Astrocyte (in vitro differentiated cells and primary cell): ENCODE measurements around the gene ITGA2. TPM values are rescaled to one million over a fixed set of nuclear protein-coding genes. Genes with fewer than 3 reads are reported as not detected.

Source experiments
- DNase-seq: peaks from one replicate; pipeline ENCODE4 v3.0.0-alpha.2; 2010; ENCODE audit warnings: low read depth
- FAIRE-seq: peaks from 2 replicates; lab custom pipeline; 2011; peaks lifted over from hg19 to GRCh38; lab: Jason Lieb, UNC
- H2AFZ ChIP-seq: 2 replicates; pipeline ENCODE4 v1.6.0; 2012; ENCODE audit warnings: low read depth, low read length, inconsistent platforms
- H3K27ac ChIP-seq: 2 replicates; pipeline ENCODE4 v1.5.1; 2011; ENCODE audit warnings: low read depth, low read length, inconsistent platforms
- H3K27me3 ChIP-seq: 2 replicates; pipeline ENCODE4 v1.6.0; 2011; ENCODE audit warnings: low read length, inconsistent platforms; ENCODE audit not compliant: insufficient read depth
- H3K36me3 ChIP-seq: 2 replicates; pipeline ENCODE4 v1.5.1; 2011; ENCODE audit warnings: low read length, inconsistent platforms; ENCODE audit not compliant: insufficient read depth
- H3K4me1 ChIP-seq: 2 replicates; pipeline ENCODE4 v1.5.1; 2011; ENCODE audit warnings: low read length, inconsistent platforms; ENCODE audit not compliant: insufficient read depth
- H3K4me2 ChIP-seq: 2 replicates; pipeline ENCODE4 v1.6.0; 2012; ENCODE audit warnings: low read length, inconsistent platforms
- H3K4me3 ChIP-seq: 2 replicates; pipeline ENCODE4 v1.5.1; 2011; ENCODE audit warnings: low read depth, mild to moderate bottlenecking, low read length, inconsistent platforms; ENCODE audit not compliant: insufficient read depth
- H3K79me2 ChIP-seq: 2 replicates; pipeline ENCODE4 v1.6.0; 2012; ENCODE audit warnings: mild to moderate bottlenecking, low read length, inconsistent platforms; ENCODE audit not compliant: insufficient read depth
- H3K9ac ChIP-seq: 2 replicates; pipeline ENCODE4 v1.6.0; 2012; ENCODE audit warnings: mild to moderate bottlenecking, low read length, inconsistent platforms
- H3K9me3 ChIP-seq: 2 replicates; pipeline ENCODE4 v1.5.1; 2012; ENCODE audit warnings: low read depth, mild to moderate bottlenecking, low read length, inconsistent platforms; ENCODE audit not compliant: insufficient read depth
- H4K20me1 ChIP-seq: 2 replicates; pipeline ENCODE4 v1.6.0; 2012; ENCODE audit warnings: low read length, inconsistent platforms; ENCODE audit not compliant: insufficient read depth
- H3K27ac Mint-ChIP-seq: one replicate; pipeline ENCODE4 v1.8.0; 2021; ENCODE audit warnings: mild to moderate bottlenecking, mixed read lengths; ENCODE audit not compliant: unreplicated experiment
- H3K27me3 Mint-ChIP-seq: one replicate; pipeline ENCODE4 v1.8.0; 2021; ENCODE audit warnings: low read depth, mixed read lengths; ENCODE audit not compliant: unreplicated experiment
- H3K36me3 Mint-ChIP-seq: one replicate; pipeline ENCODE4 v1.8.0; 2021; ENCODE audit warnings: low read depth, mixed read lengths; ENCODE audit not compliant: unreplicated experiment
- H3K4me1 Mint-ChIP-seq: one replicate; pipeline ENCODE4 v1.8.0; 2021; ENCODE audit warnings: low read depth, mixed read lengths; ENCODE audit not compliant: unreplicated experiment
- H3K4me3 Mint-ChIP-seq: one replicate; pipeline ENCODE4 v1.8.0; 2021; ENCODE audit warnings: mild to moderate bottlenecking, moderate library complexity, mixed read lengths; ENCODE audit not compliant: unreplicated experiment
- H3K9me3 Mint-ChIP-seq: one replicate; pipeline ENCODE4 v1.8.0; 2021; ENCODE audit warnings: mild to moderate bottlenecking, mixed read lengths; ENCODE audit not compliant: unreplicated experiment
- CTCF ChIP-seq: IDR thresholded peaks from 2 replicates; pipeline ENCODE4 v1.5.1; 2011; ENCODE audit warnings: low read depth, mild to moderate bottlenecking, inconsistent platforms, low read length, moderate library complexity; ENCODE audit not compliant: insufficient read depth
- EZH2 ChIP-seq: IDR thresholded peaks from 2 replicates; pipeline ENCODE4 v1.6.1; 2012; ENCODE audit warnings: mild to moderate bottlenecking, low read length, inconsistent platforms; ENCODE audit not compliant: insufficient read depth
- total RNA-seq: library from RNA; stranded (reverse); gene quantifications from 2 replicates; pipeline ENCODE4 v1.2.1, GENCODE V29; 2021

Gene ITGA2
- total RNA-seq, 1 donor from 2014 or later = 35.9 TPM

- Histone ChIP-seq H3K27ac (peak overlapping the region; percentile 34), H3K4me1 (peaks cover 14% of the 10 kb centered on the region), H4K20me1 (no peaks in the 10 kb centered on the region), H3K9ac (peak overlapping the region; percentile 2), H2AFZ (no peak overlapping the region), H3K27me3 (no peaks in the 10 kb centered on the region), H3K36me3 (no peaks in the 10 kb centered on the region), H3K9me3 (no peaks in the 10 kb centered on the region), H3K79me2 (no peaks in the 10 kb centered on the region), H3K4me3 (no peak overlapping the region), H3K4me2 (peak overlapping the region; percentile 5)
- Mint-ChIP-seq H3K4me3 (no peak overlapping the region), H3K27ac (peak overlapping the region; percentile 47), H3K36me3 (no peaks in the 10 kb centered on the region), H3K27me3 (no peaks in the 10 kb centered on the region), H3K4me1 (peaks cover 22% of the 10 kb centered on the region), H3K9me3 (no peaks in the 10 kb centered on the region)
- FAIRE-seq = peak; percentile 63
- peak; percentile 67 for DNase-seq
- TF ChIP-seq EZH2 = no peak
- peak; percentile 90 for TF ChIP-seq CTCF
These were observed 40.6 kb upstream of the ITGA2 start for GRCh38 chr5:52948418-52949076.

- H3K4me3 ChIP-seq = no peak overlapping the region
- no peak overlapping the region for H3K9ac ChIP-seq
- Mint-ChIP-seq H3K4me1 (peaks cover 22% of the 10 kb centered on the region), H3K36me3 (no peaks in the 10 kb centered on the region), H3K27me3 (no peaks in the 10 kb centered on the region), H3K9me3 (no peaks in the 10 kb centered on the region), H3K27ac (no peak overlapping the region), H3K4me3 (no peak overlapping the region)
- FAIRE-seq (no peak), DNase-seq (no peak)
- peaks cover 14% of the 10 kb centered on the region for H3K4me1 ChIP-seq
- H3K4me2 ChIP-seq = no peak overlapping the region
- no peak for TF ChIP-seq EZH2
- TF ChIP-seq CTCF = no peak
- H3K79me2 ChIP-seq = no peaks in the 10 kb centered on the region
- H4K20me1 ChIP-seq = no peaks in the 10 kb centered on the region
- H3K36me3 ChIP-seq = no peaks in the 10 kb centered on the region
- H3K27me3 ChIP-seq = no peaks in the 10 kb centered on the region
- no peak overlapping the region for H3K27ac ChIP-seq
- H2AFZ ChIP-seq = no peak overlapping the region
- H3K9me3 ChIP-seq = no peaks in the 10 kb centered on the region
These were observed 38.5 kb upstream of the ITGA2 start for GRCh38 chr5:52950686-52951085.

GRCh38 chr5:52952483-52952882 is 36.7 kb upstream of the ITGA2 start:
- peaks cover 14% of the 10 kb centered on the region for H3K4me1 ChIP-seq
- Mint-ChIP-seq H3K4me1 (peaks cover 22% of the 10 kb centered on the region), H3K9me3 (no peaks in the 10 kb centered on the region), H3K27me3 (no peaks in the 10 kb centered on the region), H3K27ac (no peak overlapping the region), H3K36me3 (no peaks in the 10 kb centered on the region), H3K4me3 (no peak overlapping the region)
- no peak for TF ChIP-seq CTCF
- no peak for TF ChIP-seq EZH2
- no peaks in the 10 kb centered on the region for H4K20me1 ChIP-seq
- H3K27ac ChIP-seq = no peak overlapping the region
- no peaks in the 10 kb centered on the region for H3K36me3 ChIP-seq
- no peaks in the 10 kb centered on the region for H3K27me3 ChIP-seq
- H3K9me3 ChIP-seq = no peaks in the 10 kb centered on the region
- no peak overlapping the region for H3K4me3 ChIP-seq
- DNase-seq = no peak
- no peak for FAIRE-seq
- H3K4me2 ChIP-seq = no peak overlapping the region
- no peak overlapping the region for H3K9ac ChIP-seq
- no peak overlapping the region for H2AFZ ChIP-seq
- H3K79me2 ChIP-seq = no peaks in the 10 kb centered on the region
